GM18517 (cell line): ENCODE measurements around the gene KIAA0040.
A peak's percentile ranks its signal among the peaks of the same experiment; 100 is the strongest.

Experiments used
- ATAC-seq: cut with Tn5 transposase; IDR thresholded peaks from one replicate; pipeline ENCODE4 v1.9.1; 2021; ENCODE audit warnings: mild to moderate bottlenecking, moderate library complexity; ENCODE audit not compliant: unreplicated experiment

Gene KIAA0040

GRCh38 chr1:175203570-175204068 lies 11.0 kb upstream of the KIAA0040 start:
- ATAC-seq = no peak

- no peak for ATAC-seq
Measured at GRCh38 chr1:175200678-175201521, 8.3 kb upstream of the KIAA0040 start.

- ATAC-seq = no peak
Measured at GRCh38 chr1:175198332-175198731, 5.8 kb upstream of the KIAA0040 start.

- no peak for ATAC-seq
Measured at GRCh38 chr1:175197531-175197930, 5.0 kb upstream of the KIAA0040 start.

- ATAC-seq = no peak
Measured at GRCh38 chr1:175195798-175196197, 3.2 kb upstream of the KIAA0040 start.

- no peak for ATAC-seq
Measured at GRCh38 chr1:175195281-175195680, 2.7 kb upstream of the KIAA0040 start.

GRCh38 chr1:175193527-175193910 lies 943 bp upstream of the KIAA0040 start:
- ATAC-seq = no peak

GRCh38 chr1:175192111-175192629 lies 406 bp downstream of the KIAA0040 start:
- peak; percentile 3 for ATAC-seq

GRCh38 chr1:175191659-175192058 lies 917 bp downstream of the KIAA0040 start:
- ATAC-seq = peak; percentile 26

- peak; percentile 70 for ATAC-seq
Measured at GRCh38 chr1:175188936-175189335, 3.6 kb downstream of the KIAA0040 start.

GRCh38 chr1:175186433-175187160 lies 6.0 kb downstream of the KIAA0040 start:
- no peak for ATAC-seq

GRCh38 chr1:175185903-175186302 lies 6.7 kb downstream of the KIAA0040 start:
- ATAC-seq = no peak

GRCh38 chr1:175183586-175183985 lies 9.0 kb downstream of the KIAA0040 start:
- ATAC-seq = no peak

- no peak for ATAC-seq
Measured at GRCh38 chr1:175182201-175182746, 10.3 kb downstream of the KIAA0040 start.

GRCh38 chr1:175179837-175180590 lies 12.6 kb downstream of the KIAA0040 start:
- no peak for ATAC-seq

GRCh38 chr1:175178456-175178855 lies 14.1 kb downstream of the KIAA0040 start:
- no peak for ATAC-seq

GRCh38 chr1:175178056-175178455 lies 14.5 kb downstream of the KIAA0040 start:
- no peak for ATAC-seq

GRCh38 chr1:175176246-175176645 lies 16.3 kb downstream of the KIAA0040 start:
- ATAC-seq = no peak

- ATAC-seq = peak; percentile 77
Measured at GRCh38 chr1:175174309-175175102, 18.1 kb downstream of the KIAA0040 start.

GRCh38 chr1:175173531-175173930 lies 19.0 kb downstream of the KIAA0040 start:
- no peak for ATAC-seq
